Renal pelvis (tissue), 12 donors: ENCODE measurements around the gene RBKS. TPM values are rescaled to one million over a fixed set of nuclear protein-coding genes. Genes with fewer than 3 reads are reported as not detected.

Experiments used
- DNase-seq: peaks from one replicate; pipeline ENCODE4 v3.0.0-alpha.2; 2013
- long read RNA-seq, 16 experiments: transcript quantifications; one replicate each; lab custom pipeline, GENCODE V29; 2026
- polyA plus RNA-seq, 3 donors: library from polyadenylated mRNA; unstranded; fragments of 120-200 nt; gene quantifications; one replicate each; pipeline ENCODE4 v1.2.1, GENCODE V29; 2013; ENCODE audit not compliant: insufficient read length in 3 of 3

Gene RBKS
- polyA plus RNA-seq, result 10 to 100 TPM in 1 of 3 donors, 1 to 10 TPM in 2; 7.4 to 10.1 (median 8.4) TPM
- long read RNA-seq, donor 1, transcript RBKS-201 (8 exons, 1,973 nt), result major isoform, 5 of 13 reads
- long read RNA-seq, donor 1, partial matches to known transcripts, result 8 of 13 reads
- long read RNA-seq, donor 1, other reads (novel, unspliced or antisense), result 0 of 13 reads
- long read RNA-seq, donor 2, transcript RBKS-201 (8 exons, 1,973 nt), result major isoform, 8 of 13 reads
- long read RNA-seq, donor 2, partial matches to known transcripts, result 5 of 13 reads
- long read RNA-seq, donor 2, other reads (novel, unspliced or antisense), result 0 of 13 reads
- long read RNA-seq, donor 3, transcript RBKS-201 (8 exons, 1,973 nt), result major isoform, 5 of 5 reads
- long read RNA-seq, donor 3, partial matches to known transcripts, result 0 of 5 reads
- long read RNA-seq, donor 3, other reads (novel, unspliced or antisense), result 0 of 5 reads
- long read RNA-seq, donor 4, partial matches to known transcripts, result 8 of 11 reads
- long read RNA-seq, donor 4, other reads (novel, unspliced or antisense), result 0 of 11 reads
- long read RNA-seq, donor 5, partial matches to known transcripts, result 0 of 3 reads
- long read RNA-seq, donor 5, other reads (novel, unspliced or antisense), result 0 of 3 reads
- long read RNA-seq, donor 6, partial matches to known transcripts, result 12 of 15 reads
- long read RNA-seq, donor 6, other reads (novel, unspliced or antisense), result 0 of 15 reads
- long read RNA-seq, donor 7, transcript RBKS-201 (8 exons, 1,973 nt), result major isoform, 6 of 6 reads
- long read RNA-seq, donor 7, partial matches to known transcripts, result 0 of 6 reads
- long read RNA-seq, donor 7, other reads (novel, unspliced or antisense), result 0 of 6 reads
- long read RNA-seq, donor 8, result 0 reads
- long read RNA-seq, donor 9, transcript RBKS-201 (8 exons, 1,973 nt), result major isoform, 14 of 20 reads
- long read RNA-seq, donor 9, partial matches to known transcripts, result 6 of 20 reads
- long read RNA-seq, donor 9, other reads (novel, unspliced or antisense), result 0 of 20 reads
- long read RNA-seq, donor 10, transcript RBKS-201 (8 exons, 1,973 nt), result major isoform, 6 of 18 reads
- long read RNA-seq, donor 10, partial matches to known transcripts, result 12 of 18 reads
- long read RNA-seq, donor 10, other reads (novel, unspliced or antisense), result 0 of 18 reads
- long read RNA-seq, donor 11, partial matches to known transcripts, result 0 of 1 reads
- long read RNA-seq, donor 11, other reads (novel, unspliced or antisense), result 0 of 1 reads
- long read RNA-seq, donor 12, transcript RBKS-201 (8 exons, 1,973 nt), result major isoform, 7 of 18 reads
- long read RNA-seq, donor 12, partial matches to known transcripts, result 11 of 18 reads
- long read RNA-seq, donor 12, other reads (novel, unspliced or antisense), result 0 of 18 reads
- long read RNA-seq, donor 13, result 0 reads
- long read RNA-seq, donor 14, result 0 reads
- long read RNA-seq, donor 15, transcript RBKS-201 (8 exons, 1,973 nt), result major isoform, 9 of 24 reads
- long read RNA-seq, donor 15, partial matches to known transcripts, result 15 of 24 reads
- long read RNA-seq, donor 15, other reads (novel, unspliced or antisense), result 0 of 24 reads
- long read RNA-seq, donor 16, partial matches to known transcripts, result 5 of 8 reads
- long read RNA-seq, donor 16, other reads (novel, unspliced or antisense), result 0 of 8 reads

GRCh38 chr2:27890146-27890923, at the start of gene RBKS, which contains the start of gene BABAM2:
Gene RBKS (minus strand): TSS chr2:27890387. CDS start chr2:27890345, 42 bp downstream.
Gene BABAM2 (plus strand): TSS chr2:27890729. CDS start chr2:27894557, 3,828 bp downstream.
- peak; percentile 87 for DNase-seq

GRCh38 chr2:27935026-27935425, 44.8 kb upstream of the RBKS start:
- no peak for DNase-seq

DNA sequence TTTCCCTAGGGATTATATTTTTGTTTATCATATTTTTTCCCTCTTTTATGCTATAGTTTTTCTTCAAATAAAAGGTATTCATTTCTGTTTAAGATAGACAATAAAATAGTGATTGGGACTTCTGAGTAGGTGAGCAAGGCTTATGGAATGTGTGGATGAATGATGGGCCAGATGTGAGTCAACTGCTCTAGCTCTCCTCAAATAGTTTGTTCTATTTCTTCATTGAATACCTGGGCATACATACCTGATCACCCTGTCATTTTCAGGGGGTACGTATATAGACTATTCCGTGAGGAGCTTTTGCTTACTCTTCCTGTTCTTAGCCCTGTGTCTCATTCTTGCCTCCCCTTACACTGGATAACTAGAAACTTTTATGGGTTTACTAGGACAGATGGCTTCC, 42.2 kb upstream of the RBKS start:
- DNase-seq, result no peak

GRCh38 chr2:27931361-27931950, 41.3 kb upstream of the RBKS start:
- DNase-seq, result no peak

DNA sequence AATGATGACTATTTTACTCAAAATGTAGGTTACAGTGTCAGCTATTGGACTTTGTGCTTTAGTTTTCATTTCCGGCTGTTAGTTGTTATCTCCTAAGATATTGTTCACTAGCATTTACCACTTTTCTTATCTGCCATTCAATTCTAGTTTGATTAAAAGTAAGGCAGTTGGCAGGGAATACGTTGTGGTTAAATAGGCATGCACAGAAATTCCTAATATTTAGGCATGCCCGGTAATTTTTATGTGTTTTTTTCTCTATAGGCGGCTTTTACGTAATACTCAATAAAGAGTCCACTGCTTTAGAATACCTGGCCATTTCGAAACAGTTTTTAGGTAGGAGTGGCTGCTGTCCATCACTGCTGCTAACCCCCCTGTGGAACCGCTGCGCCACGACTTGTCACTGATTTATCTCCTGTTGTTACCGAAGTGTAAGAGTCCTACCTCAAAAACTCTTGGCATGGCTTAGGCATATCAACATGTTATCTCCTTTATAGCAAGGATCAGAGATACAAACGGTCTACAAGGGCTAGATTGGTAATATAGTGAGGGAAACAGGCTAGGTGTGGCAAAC, 39.8 kb upstream of the RBKS start:
- DNase-seq, result no peak

DNA sequence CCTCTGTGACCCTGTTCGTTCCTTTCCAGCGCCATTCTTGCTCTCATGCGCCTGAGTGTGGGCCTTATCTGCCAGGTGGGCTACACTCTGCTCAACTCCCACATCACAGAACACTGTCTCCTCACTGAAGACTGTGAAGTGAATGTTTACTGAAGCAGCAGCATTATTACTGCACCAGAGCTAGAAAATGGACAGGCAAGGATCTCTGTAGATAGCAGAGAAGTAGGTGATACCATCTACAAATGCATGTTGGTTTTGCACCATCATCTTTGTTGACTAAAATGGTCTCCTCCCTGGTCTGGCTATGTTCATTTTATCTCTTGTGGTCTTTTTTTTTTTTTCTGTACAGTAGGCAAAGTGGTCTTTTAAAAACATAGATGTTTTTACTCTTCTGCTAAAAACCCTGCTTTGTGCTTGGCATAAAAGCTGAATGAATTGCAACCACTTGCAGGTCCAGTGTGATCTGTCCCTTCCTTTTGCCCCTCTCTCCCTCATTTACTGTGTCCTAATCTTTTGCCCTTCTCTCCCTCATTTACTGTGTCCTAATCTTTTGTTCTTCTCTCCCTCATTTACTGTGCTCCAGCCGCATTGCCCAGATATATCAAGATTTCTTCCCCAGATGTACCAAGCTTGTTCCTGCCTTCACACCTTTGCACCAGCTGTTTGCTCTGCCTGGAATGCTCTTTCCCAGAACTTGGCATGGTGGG, 35.7 kb upstream of the RBKS start:
- no peak for DNase-seq

- DNase-seq, result no peak
Measured at GRCh38 chr2:27922842-27923241, 32.7 kb upstream of the RBKS start.

GRCh38 chr2:27921880-27922547, 31.8 kb upstream of the RBKS start:
- no peak for DNase-seq

DNA sequence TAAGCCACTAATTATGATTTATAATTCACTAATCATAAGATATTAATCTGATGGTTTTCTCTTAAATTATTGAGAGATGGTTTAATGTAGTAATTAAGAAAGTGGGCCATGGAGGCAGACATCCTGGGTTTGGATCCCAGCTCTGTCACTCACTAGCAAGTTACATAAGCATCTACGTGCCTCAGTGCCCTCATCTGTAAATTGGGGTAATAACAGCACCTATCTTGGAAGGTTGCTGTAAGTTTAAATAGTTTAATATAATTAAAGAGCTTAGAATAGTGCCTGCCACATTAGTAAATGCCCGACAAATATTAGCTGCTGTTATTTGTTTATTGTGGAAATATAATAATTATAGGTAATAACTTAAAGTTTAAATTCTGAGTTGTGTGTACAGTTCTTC, 31.2 kb upstream of the RBKS start:
- DNase-seq, result no peak

DNA sequence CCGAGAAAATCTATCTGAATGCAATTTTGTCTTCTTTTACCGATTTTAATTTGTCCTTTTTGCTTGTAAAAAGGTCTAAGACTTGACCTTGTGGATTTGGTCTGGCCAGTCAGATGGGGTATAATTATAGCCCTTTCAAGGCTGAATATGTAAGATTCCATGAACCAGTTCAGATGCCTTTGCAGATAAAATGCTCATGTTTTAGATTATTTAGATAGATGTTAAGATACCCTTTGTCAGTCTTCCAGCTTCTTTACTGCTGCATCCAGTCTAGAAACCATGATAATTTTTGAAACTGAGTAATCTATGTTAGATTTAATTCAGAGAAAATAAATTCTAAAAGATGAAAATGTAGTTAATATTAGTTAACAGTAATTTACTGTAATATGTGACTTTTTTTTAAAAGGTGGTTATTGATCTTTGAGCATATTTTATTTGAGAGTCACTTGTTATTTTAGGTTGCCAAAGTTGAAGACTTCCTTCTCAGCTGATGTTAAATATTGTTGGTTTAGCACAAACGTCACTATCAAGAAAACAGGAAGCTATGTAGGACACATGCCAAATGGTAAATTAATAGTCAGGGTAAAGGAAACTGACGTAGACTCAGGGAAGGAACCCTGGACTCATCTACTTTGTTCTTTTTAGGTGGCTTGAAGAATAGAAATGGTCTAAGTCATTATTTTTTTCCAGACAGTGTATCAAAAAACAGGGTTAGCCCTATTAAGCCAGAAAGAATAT, 30.1 kb upstream of the RBKS start:
- no peak for DNase-seq

DNA sequence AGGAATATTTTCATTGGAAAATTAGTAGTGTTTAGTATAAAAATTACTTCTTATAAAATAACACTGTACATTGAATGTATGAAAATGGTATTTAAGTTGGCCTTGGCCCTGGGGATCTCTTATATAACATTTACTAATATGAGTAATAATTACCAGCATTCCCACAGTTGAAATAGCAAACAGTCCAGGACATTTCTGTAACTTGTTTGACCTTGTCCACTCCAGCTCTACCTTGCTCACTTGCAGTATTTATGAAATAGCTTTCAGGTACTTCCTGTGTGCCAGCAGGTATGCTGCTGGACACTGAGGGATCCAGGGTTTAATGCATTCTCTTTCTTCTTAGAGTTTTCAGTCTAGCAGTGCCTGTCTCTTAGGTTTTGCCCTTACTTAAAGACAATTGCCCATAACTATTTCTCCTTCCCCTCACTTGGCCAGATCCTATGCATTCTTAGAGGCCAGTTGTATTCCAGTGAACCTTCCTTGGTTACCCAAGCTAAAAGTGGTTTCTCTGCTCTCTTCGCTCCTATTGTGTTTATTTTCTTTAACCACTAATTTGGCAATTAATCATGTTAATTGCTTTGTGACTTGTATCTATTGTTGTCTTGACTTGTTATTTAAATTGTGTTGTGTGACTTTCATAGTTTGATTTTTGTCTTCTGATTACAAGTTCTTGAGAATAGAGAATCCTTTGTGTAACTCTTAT, 26.3 kb upstream of the RBKS start:
- DNase-seq, result no peak

DNA sequence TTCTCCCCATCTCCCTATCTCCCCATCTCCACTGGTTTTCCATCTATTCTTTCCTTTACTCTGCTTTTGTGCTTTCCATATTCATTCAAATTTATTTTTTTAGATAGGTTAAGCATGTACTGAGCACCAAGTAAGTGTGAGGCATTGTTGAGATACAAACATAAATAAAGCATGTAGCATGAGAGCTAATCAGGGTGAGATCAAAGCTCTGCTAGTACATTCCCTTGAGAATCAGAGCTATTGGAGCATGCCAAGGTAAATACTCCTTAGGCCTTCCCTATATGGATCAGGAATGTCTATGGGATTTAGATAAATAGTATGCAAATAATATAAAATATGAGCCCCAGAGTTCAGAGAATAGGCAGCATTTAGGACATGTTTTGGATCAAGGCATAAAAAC, 25.7 kb upstream of the RBKS start:
- no peak for DNase-seq

- DNase-seq, result no peak
Measured at GRCh38 chr2:27915191-27915590, 25.0 kb upstream of the RBKS start.

- DNase-seq, result no peak
Measured at GRCh38 chr2:27914805-27915175, 24.6 kb upstream of the RBKS start.

- no peak for DNase-seq
Measured at GRCh38 chr2:27914041-27914804, 24.0 kb upstream of the RBKS start.

GRCh38 chr2:27912512-27912911, 22.3 kb upstream of the RBKS start:
- DNase-seq, result no peak
